ENCODE measurements around the gene SLC17A6.

- TF ChIP-seq CTCF (IDR thresholded peaks at IDR 0.05; ENCODE audit: insufficient read depth, low read length, poor library complexity, severe bottlenecking) (no peak), EZH2phosphoT487 (conservative IDR thresholded peaks at IDR 0.05; ENCODE audit: low read length) (no peak)
Observed at GRCh38 chr11:22347857-22348487, 9.8 kb downstream of the SLC17A6 start.
